CMK (cell line): ENCODE measurements around the gene PBX1.
"Not testable (repeated sequence)": the region's sequence is repeated elsewhere in the genome, so short reads cannot be mapped to it uniquely, and the experiment has no call there.

ENCODE experiments used
- DNase-seq: peaks from one replicate; pipeline ENCODE4 v3.0.0-alpha.2; 2010; ENCODE audit warnings: low read depth

Gene PBX1

DNA sequence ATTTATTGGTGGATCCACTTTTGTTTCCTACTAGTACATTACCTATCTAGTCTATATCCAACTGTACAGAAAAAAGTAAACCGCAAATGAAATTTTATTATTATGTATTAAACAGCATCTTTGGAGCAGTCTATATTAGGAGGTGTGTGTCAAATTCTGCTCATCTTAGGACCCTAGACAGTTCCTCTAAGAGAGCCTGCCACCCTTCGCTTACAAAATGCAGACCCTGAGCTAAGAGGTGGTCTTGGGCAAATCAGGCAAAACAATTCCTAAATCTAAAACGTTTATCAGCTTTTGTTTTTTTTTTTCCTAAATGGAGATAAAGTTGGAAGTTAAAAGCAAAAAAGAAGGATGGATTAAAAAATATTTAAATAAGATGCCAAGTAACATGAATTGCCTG is 85.3 kb downstream of the PBX1 start:
- no peak for DNase-seq

DNA sequence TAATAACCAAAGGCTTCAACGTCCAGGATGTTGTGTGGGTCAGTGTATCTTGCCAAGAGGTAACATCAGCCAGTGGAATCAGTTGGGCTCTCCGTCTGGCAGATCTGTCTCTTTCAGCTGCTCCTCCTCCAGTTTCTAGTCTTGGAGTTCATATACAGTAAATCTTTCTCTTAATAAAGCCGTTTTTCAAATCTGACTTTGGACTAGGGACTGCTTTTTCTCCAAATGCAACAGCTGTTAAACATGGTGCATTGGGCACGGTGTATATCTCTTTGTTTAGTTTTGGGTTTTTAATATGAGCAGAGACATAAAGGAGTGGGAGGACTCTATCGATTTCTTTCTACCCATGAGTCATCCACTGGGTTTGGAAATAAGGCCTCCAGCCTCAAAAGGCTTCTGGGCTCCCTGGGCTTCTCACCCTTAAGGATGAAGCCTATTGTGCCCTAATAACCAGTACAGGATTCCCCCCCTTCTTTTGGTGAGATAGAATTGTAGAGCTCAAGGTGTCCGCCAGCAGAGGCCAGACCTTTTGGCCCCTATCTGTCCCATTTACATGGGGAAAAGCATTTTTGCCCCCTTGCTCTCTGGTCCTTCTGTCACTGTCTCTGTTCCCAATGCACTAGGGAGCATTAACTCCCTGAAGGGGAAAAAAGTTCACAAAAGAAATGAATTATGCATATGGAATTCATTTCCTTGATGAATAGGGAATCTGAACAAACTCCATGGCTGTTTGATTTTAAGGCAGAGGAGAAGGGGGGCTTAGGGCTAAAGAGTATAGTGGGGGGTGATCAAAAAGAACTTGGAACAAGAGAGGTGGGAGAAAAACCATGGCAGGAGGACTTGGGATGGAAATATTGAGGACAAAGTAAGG is 86.0 kb downstream of the PBX1 start:
- DNase-seq = no peak

DNA sequence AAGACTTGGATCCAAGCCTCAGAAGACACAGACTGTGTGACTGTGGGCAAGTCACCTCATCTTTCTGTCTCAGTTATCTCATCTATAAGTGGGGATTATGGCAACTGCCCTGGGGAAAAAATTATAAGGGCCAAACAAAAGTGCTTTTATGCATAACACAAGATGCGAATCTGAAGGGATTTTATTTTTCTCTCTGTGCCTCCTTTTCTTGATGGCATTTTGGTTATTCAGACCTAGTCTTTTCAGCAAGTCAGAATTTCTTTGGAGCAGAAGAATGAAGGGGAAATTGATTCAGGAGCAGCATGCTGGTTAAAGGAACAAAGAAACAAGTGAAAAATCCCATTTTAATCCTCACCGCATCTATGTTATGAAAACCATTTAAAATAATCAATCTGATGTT is 86.9 kb downstream of the PBX1 start:
- no peak for DNase-seq

DNA sequence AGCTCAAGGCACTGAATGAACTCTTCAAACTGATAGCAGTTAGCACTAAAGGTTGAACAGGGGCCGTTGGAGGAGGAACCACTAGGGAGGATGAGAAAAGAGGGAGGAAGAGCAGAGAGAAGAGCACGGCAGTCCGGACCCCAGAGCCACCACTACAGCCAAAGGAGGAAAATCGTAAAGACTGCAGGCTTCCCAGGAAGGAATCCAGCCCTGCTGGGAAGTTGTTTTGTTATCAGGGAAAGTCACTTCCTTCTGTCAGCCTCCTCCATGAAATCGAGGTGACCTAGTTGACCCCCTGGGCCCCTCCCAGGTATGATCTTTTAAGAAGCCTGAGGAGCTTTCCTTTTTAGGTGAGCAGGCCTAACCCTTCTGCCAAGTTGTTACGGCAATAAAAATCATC is 88.2 kb downstream of the PBX1 start:
- no peak for DNase-seq

DNA sequence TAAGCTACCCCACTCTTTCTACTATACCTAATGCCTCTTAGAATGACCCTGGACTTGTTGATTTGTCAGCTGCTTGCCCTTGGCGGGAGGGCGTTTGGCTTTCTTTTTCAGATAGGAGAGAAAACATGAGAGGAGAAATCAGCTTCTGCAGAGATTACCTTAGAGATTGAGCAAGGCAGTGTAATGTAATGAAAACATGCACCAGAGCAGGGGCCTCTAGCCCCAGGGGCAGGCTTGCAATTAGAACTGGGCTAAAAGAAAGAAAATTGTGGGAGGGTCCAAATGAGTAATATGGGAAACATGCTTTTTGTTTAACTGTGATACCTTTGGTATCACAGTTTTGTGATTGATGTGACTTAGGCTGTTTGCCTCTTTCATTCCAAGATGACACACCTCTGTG is 89.7 kb downstream of the PBX1 start:
- DNase-seq = no peak

DNA sequence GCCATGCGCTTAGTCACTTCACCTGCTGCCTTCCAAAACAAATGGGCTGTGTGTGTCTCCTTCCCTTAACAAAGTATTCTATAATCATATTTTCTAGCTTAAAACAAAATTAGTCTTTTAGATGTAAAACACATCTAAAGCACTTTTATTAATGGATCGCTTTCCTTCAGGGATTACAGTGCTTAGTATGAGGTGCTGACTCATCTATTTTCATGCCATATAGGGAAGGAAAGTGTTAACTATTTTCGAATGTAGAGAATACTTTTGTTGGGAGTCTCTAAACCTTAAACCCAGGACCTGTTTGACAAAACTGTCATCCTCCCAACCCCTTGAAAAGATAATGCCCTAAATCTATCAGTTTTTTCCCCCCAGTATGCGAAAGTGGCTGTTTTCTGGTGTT is 90.2 kb downstream of the PBX1 start:
- no peak for DNase-seq

DNA sequence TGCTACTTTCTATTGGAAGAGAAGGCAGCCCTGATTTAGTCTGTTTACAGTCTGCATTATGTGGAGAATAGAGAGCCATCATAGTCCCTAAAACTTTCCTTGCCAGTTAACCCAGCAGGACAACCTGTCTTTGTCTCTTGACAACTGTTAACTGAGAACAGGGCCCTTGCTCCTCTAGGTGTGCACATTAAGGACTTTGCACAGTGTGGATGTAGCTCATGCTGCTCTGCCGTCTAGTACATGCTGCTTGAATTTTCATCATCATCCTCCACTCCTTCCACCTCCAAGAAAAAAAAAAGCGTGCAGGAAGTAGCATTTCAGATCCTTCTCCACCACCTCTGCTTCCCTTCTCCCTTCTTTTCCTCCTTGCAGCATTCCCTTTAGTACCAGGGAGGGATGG is 91.5 kb downstream of the PBX1 start:
- no peak for DNase-seq

DNA sequence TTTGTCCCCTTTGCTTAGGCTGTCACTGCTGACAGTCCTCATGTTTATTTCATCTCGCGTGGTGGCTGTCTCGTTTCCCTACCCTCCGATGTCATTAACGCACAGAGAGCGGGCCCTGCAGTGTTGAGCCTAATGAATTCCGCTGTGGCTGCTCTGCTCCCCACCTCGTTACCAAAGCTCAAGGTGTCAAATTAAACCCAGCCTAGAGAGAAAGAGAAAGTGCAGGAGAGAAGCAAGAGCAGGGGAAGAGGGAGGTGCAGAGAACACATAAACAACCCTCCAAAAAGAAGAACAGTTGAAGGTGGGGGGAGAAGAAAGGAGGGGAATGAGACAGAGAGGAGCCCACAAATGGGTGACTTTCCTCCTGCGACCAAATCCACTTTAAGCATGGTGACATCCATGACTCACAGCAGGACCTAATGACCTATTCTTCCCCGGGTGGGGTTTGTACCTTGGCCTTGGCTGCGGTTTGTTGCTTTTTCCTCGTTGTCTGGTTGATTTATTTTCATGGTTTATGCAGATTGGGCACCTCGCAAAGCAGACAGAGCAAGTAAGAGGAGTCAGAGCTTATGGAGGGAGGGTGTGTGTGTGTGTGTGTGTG is 92.5 kb downstream of the PBX1 start:
- DNase-seq = no peak

DNA sequence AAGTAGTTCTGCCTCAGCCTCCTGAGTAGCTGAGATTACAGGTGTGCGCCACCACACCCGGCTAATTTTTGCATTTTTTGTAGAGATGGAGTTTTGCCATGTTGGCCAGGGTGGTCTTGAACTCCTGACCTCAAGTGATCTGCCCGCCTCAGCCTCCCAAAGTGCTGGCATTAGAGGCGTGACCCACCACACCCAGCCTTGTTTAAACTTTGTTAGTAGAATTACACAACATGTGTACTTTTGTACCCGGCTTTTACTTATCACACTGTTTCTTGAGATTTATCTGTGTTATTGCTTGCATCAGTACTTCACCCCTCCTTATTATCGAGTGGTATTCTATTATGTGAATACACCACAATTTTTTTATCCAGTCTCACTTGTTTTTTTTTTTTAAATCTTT is 94.0 kb downstream of the PBX1 start:
- not testable (repeated sequence) for DNase-seq

DNA sequence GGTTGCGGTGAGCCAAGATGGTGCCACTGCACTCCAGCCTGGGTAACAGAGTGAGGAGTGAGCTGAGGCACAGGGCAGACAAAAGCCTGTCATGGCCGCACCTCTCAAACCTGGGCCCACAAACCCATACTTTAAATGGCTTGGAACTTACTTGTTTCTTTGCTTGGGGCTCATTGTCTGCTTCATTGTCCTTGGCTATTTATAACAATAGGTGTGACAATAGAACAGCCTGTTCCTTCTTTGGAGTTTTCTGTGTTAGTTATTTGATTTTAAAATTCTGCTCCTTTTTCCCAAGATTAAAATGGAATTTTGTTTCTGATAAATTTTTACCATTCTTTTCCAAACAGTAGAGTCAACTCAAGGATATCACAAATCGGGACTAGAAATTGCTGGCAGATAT is 94.7 kb downstream of the PBX1 start:
- no peak for DNase-seq

DNA sequence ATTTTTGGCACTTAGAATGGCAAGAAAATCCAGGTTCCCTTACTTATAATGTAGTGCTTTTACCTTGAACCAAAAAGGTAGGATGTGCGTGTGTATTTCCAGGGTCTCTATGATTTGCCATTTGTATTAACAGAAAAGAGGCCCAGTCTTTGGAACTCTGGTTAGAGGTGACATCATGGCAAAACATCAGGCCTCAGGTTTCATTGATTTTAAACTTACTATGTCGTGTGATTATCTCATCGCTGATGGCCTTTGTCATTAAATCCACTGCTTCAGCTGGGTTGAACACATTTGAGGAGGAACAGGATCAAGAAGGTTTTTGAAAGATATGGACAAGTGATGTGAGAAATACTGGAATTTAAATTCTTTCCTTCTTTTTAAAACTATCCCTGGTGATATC is 95.2 kb downstream of the PBX1 start:
- DNase-seq = no peak

DNA sequence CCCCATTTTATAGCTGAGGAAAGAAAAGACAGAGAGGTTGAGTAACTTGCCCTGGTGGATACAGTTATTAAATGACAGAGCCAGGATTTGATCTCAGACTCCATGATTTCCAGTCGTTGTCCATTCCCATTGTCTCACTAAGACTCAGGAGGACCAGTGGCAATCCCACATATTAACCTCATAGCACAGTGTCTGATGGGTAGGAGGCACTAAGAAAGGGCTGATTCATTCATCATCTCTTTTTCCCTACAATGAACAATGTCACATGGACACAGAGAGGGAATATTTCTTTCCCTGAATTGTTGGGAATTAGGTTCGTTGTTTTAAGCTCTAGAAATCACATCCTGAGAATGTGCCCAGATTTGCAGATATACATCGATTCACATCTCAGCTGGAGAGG is 99.9 kb downstream of the PBX1 start:
- no peak for DNase-seq

DNA sequence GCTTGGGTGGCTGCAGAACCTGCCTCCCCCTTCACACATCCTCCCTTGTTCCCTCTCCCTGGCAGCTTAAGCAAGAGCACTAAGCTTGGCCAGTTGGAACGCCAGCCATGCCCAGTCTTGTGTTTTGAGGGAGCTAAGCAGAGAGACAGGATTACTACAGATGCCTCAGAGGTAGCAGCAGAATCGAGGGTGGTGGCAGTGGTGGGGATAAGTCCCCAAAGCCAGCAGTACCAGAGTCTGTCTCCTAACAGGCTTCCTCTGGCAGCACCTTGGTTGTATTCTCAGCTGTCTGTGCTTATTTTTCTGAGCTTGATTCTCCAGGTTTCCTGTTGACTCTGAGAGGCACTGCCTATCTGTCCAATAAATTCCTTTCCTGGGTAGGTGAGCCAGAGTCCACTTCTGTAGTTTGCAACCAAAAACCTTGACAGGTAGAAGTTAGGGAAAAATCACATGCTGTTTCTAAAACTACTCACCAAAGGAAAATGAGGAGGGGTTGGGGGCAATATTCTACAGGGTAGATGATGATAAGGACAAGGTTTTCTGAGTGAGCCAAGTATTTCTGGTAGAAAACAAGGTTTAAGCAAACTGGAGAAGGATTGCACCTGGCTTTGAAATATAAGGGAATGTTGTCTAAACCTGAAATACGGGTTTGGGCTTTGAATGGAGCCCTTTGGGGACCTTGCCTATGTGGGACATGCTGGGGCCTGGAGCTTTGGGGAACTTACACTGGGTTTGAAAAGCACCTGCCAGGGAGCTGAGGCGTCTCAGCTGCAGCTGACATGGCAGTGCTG is 100.8 kb downstream of the PBX1 start:
- no peak for DNase-seq

DNA sequence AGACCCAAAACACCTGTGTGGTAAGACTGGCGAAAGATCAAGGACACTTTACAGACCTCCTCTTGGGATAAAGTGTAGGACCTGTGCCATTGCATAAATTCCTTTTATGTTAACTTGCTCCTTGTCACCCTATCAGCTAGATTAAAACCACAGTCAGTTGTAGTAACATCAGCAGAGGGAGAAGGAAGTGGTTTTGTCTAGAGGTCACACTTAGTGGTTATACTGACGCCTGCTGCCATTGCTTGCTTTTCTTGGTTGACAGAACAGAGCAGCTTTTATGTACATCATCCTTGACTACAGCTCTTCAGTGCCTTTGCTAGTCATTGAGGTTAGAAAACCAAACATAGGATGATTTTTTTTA is 101.4 kb downstream of the PBX1 start:
- DNase-seq = peak; percentile 8

DNA sequence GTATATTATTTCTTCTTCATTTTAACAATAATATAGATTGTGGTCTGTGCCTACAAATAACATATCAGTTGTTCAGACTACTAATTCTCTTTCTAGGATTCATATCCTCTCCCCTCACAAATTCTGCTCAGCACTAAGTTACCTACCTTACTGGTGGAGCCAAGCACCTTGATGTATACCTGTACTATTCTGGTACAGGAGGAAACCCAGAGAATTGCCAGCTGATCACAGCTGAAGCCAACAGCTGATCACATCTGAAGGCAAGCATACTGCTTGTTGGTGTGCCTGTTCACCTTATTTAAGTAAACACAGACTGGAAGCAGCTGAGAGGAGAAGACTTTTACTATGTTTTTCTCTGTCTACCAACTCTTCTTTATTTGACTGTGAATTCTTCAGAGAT is 101.8 kb downstream of the PBX1 start:
- DNase-seq = no peak

DNA sequence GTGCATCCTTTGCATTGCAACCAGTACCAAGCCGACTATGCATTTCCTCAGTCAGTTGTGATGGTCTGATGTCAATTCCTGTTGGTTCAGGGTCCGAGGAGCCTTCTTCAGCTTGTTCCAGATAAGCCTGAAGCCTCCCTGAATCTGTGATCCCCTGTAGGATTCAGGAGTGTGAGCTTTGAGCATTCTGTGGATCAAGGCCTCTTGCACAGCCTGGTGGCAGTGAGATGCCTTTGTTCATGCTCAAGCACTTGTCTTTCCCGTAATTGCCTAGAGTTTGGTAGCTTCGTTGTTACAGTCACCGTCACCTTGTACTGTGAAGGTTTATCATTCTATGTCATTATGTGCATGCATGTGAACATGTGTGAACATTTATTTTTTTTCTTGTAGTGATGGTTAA is 103.5 kb downstream of the PBX1 start:
- DNase-seq = no peak

DNA sequence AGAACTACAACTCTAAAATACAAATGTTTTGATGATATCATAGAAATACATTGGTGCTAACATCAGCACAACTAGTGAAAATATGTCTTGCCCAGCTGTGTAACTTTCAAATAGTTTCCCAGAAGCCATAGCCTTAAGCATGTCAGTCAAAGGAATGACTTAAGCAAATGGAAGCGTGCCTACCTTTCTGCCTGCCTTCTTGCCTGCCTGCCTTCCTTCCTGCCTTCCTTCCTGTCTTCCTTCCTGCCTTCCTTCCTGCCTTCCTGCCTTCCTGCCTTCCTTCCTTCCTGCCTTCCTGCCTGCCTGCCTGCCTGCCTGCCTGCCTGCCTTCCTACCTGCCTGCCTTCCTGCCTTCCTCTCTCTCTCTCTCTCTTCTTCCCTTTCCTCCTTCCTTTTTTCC is 104.0 kb downstream of the PBX1 start:
- DNase-seq = no peak

DNA sequence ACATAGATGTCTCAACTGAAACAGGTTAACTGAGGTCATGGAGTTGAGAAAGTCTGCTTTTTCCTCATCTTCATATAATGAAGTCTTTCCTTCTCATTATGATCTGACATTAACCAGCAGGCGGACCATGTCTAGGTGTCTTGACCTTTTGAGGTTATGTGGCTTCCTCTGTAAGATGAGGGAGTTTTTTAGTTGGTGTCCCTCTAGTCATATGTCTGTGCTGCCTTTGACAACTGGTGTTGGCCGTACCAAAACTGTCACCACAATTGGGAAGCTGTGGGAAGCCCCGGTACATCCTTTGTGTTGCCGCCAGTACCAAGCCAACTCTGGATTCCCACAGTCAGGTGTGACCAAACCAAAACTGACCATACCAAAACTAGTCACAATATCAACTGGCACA is 105.1 kb downstream of the PBX1 start:
- DNase-seq = no peak

DNA sequence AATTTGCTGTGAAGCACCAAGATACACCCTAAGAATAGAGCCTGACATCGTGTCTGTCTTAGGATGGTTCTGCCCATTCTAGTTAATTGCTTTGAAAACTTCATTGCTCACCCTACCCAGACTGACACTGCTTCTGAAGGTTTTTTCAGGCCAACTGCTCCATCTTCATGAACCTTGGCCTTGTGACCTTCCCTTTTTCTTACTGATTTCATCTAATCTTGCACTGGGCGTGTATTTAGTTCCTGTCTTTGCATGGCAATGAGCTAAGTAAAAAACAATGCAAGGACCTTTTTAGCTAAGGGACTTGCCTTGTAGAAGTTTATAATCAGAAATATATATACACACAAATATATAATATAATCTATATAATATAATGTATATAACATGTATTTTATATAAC is 108.0 kb downstream of the PBX1 start:
- DNase-seq = no peak

DNA sequence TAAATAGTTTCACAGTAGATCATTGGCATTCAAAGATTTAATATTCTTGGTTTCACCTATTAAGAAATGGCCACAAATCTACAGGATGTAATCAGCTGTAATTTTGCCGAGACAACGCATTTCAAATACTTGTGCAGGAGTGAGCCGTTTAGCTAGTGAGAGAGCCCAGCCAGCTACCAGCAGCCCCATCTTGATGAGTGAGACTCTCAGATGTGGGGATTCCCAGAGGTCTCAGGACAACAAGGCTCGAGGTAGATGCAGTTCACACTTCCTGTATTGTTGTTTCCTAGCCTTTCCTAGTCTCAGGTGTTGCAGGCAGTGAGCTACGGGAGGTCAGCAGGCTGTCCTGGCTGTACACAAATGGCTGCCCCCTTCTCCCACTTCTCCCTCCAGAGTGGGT is 108.6 kb downstream of the PBX1 start:
- DNase-seq = no peak

DNA sequence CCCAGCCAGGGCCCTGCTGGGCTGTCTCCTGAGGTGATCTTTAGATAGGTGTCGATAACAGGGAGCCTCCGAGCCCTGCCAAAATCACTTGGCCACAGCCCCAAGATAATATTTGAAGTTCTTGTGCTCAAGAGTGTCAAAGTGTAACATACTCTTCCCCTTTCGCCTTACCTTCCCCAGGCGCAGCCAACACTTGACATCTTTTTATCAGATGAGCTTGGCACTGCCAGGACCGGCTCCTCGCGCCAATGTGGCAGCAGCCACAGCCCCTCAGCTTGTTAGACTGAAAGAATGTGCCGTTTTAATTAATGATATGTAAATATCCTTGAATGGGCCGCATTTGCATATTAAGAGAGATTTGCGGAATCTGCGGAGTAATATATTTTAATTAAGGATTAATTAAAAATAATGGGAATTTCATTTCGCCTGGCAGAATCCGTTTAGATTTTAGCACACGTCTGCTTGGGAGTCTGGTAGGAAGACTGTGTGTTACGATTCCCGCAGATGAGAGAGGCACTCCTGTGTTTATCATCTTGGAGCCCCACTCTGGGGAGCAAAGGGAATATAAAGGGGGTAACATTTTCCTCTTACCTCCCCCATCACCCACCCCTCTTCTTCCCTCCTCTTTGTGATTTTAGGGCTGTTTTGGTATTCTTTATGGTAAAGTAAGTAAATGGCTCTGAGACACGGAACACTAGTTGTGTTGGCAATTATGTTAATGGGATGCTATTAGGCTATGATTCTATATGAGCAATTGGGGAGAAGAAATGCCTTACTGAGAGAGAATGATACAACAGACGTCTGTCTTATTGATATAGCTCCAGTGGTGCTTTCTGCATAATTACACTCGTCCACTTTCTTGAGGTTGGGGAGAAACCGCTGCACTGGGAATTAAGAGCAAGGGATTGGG is 109.8 kb downstream of the PBX1 start:
- no peak for DNase-seq

DNA sequence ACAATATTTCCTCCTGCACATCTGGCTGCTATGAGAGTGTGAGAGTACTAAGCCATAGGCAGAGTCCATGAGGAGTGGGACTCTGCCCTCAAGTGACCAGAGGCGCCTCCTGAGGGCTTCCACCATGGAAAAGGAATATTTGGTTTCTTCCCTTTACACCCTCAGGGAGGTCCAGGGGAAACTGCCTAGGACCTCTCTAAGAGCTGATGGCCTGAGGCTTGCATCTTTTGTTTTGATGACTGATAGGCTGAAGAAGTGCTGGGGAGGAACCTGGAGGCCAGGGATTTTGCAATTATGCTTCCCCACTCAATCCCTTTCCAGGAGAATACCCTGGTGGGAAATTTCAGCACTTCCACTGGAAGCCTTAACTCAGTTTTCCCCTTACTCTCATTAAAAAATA is 111.0 kb downstream of the PBX1 start:
- no peak for DNase-seq
